ENCODE data around the gene ZEB1. TPM values are rescaled to one million over a fixed set of nuclear protein-coding genes. Genes with fewer than 3 reads are reported as not detected.

The ZEB1 gene
- total RNA-seq, 4 donors from 2014 or later, result 22.4 to 61.1 (median 40.1) TPM

- intact Hi-C loops (cut with DNase I; ENCODE audit: low total_unique reads), result no loop called here
- Histone ChIP-seq H3K36me3 (peaks cover 0 to 9% (median 0%) of the 10 kb centered on the region in 4 donors), H3K4me3 (no peak overlapping the region), H3K27ac (no peak overlapping the region), H3K27me3 (no peaks in the 10 kb centered on the region), H3K9me3 (no peaks in the 10 kb centered on the region), H3K4me1 (no peaks in the 10 kb centered on the region)
- no peak for TF ChIP-seq POLR2A (IDR thresholded peaks at IDR 0.05)
- no peak for TF ChIP-seq CTCF (IDR thresholded peaks at IDR 0.05)
- no peak for TF ChIP-seq POLR2AphosphoS5 (IDR thresholded peaks at IDR 0.05)
- TF ChIP-seq EP300 (IDR thresholded peaks at IDR 0.05; ENCODE audit: low read depth), result no peak
- DNase-seq, result no peak
- WGBS, 2 donors (ENCODE audit: low coverage in 1 of 2), result 80 to 96% methylated on average over 4 of the region's 4 CpGs
- in situ Hi-C loops (cut with MboI; ENCODE audit: low pct_ligation_motif_present in 1 of 4, low pct_unique_long_range_greater_than_20kb in 1 of 4, low sequenced_read_pairs in 3 of 4), result no loop called here
Observed at GRCh38 chr10:31522820-31523219, 203.8 kb downstream of the ZEB1 start.

- TF ChIP-seq CTCF (IDR thresholded peaks at IDR 0.05) (no peak), POLR2A (IDR thresholded peaks at IDR 0.05) (no peak), POLR2AphosphoS5 (IDR thresholded peaks at IDR 0.05) (no peak), EP300 (IDR thresholded peaks at IDR 0.05; ENCODE audit: low read depth) (no peak)
- in situ Hi-C loops (cut with MboI; ENCODE audit: low pct_ligation_motif_present in 1 of 4, low pct_unique_long_range_greater_than_20kb in 1 of 4, low sequenced_read_pairs in 3 of 4), result no loop called here
- WGBS, 2 donors (ENCODE audit: low coverage in 1 of 2), result 93% methylated on average over 3 to 4 of the region's 4 CpGs
- no peak for DNase-seq
- Histone ChIP-seq H3K27ac (no peak overlapping the region), H3K4me3 (no peak overlapping the region), H3K4me1 (no peaks in the 10 kb centered on the region), H3K9me3 (no peaks in the 10 kb centered on the region), H3K36me3 (peaks cover 0 to 9% (median 0%) of the 10 kb centered on the region in 4 donors), H3K27me3 (no peaks in the 10 kb centered on the region)
- intact Hi-C loops (cut with DNase I; ENCODE audit: low total_unique reads), result no loop called here
Observed at GRCh38 chr10:31524460-31524859, 205.4 kb downstream of the ZEB1 start.

GRCh38 chr10:31526178-31526577, 207.2 kb downstream of the ZEB1 start:
- no peaks in the 10 kb centered on the region for H3K27me3 ChIP-seq
- H3K27ac ChIP-seq, result no peak overlapping the region
- no peak overlapping the region for H3K4me3 ChIP-seq
- H3K36me3 ChIP-seq, result peaks cover 0 to 4% (median 0%) of the 10 kb centered on the region in 4 donors
- no peaks in the 10 kb centered on the region for H3K4me1 ChIP-seq
- no peak for DNase-seq
- intact Hi-C loops (cut with DNase I; ENCODE audit: low total_unique reads) (no loop called here), in situ Hi-C loops (cut with MboI; ENCODE audit: low pct_ligation_motif_present in 1 of 4, low pct_unique_long_range_greater_than_20kb in 1 of 4, low sequenced_read_pairs in 3 of 4) (no loop called here)
- 67 to 72% methylated on average over 4 of the region's 4 CpGs for WGBS, 2 donors (ENCODE audit: low coverage in 1 of 2)
- no peak for TF ChIP-seq CTCF (IDR thresholded peaks at IDR 0.05)
- no peaks in the 10 kb centered on the region for H3K9me3 ChIP-seq

GRCh38 chr10:31526681-31527080, 207.7 kb downstream of the ZEB1 start:
- WGBS, 2 donors (ENCODE audit: low coverage in 1 of 2), result 80 to 89% methylated on average over 11 of the region's 11 CpGs
- H3K4me1 ChIP-seq, result no peaks in the 10 kb centered on the region
- H3K27ac ChIP-seq, result no peak overlapping the region
- peaks cover 0 to 4% (median 0%) of the 10 kb centered on the region in 4 donors for H3K36me3 ChIP-seq
- in situ Hi-C loops (cut with MboI; ENCODE audit: low pct_ligation_motif_present in 1 of 4, low pct_unique_long_range_greater_than_20kb in 1 of 4, low sequenced_read_pairs in 3 of 4), result no loop called here
- no peak overlapping the region for H3K4me3 ChIP-seq
- intact Hi-C loops (cut with DNase I; ENCODE audit: low total_unique reads), result no loop called here
- TF ChIP-seq CTCF (IDR thresholded peaks at IDR 0.05), result no peak
- TF ChIP-seq POLR2A (IDR thresholded peaks at IDR 0.05), result no peak
- TF ChIP-seq POLR2AphosphoS5 (IDR thresholded peaks at IDR 0.05), result no peak
- TF ChIP-seq EP300 (IDR thresholded peaks at IDR 0.05; ENCODE audit: low read depth), result no peak
- no peak for DNase-seq
- H3K27me3 ChIP-seq, result no peaks in the 10 kb centered on the region
- no peaks in the 10 kb centered on the region for H3K9me3 ChIP-seq

Measured in transverse colon (tissue), 4 donors.